AG04450 (cell line): ENCODE measurements around the gene CABLES2. TPM values are rescaled to one million over a fixed set of nuclear protein-coding genes. Genes with fewer than 3 reads are reported as not detected.

Experiments
- CTCF ChIA-PET: fragments of 300-600, 350-600 bp; formaldehyde crosslinking; extraction: SDS; loops from one replicate; lab custom pipeline; 2022; ENCODE audit warnings: antibody characterized with exemption, inconsistent platforms; lab: Charles Lee
- POLR2A ChIA-PET: fragments of 350-600 bp; formaldehyde crosslinking; extraction: SDS; loops from one replicate; lab custom pipeline; 2021; ENCODE audit warnings: antibody characterized with exemption, inconsistent platforms; lab: Yijun Ruan, JAX
- DNase-seq: peaks from one replicate; pipeline ENCODE4 v3.0.0-alpha.2; 2011; ENCODE audit warnings: low read depth, low spot score
- H3K27ac ChIP-seq: one replicate; pipeline ENCODE4 v1.5.1; 2012; ENCODE audit warnings: low read depth, low read length, control low read depth
- H3K27me3 ChIP-seq: one replicate; pipeline ENCODE4 v1.6.0; 2012; ENCODE audit warnings: low read length; ENCODE audit not compliant: control insufficient read depth, insufficient read depth
- H3K4me3 ChIP-seq: 2 replicates; pipeline ENCODE4 v1.5.1; 2011; ENCODE audit warnings: mild to moderate bottlenecking, low read depth, low read length, control low read depth
- H3K9me3 ChIP-seq: 2 replicates; pipeline ENCODE4 v1.5.1; 2012; ENCODE audit warnings: low read length; ENCODE audit not compliant: control insufficient read depth, insufficient read depth
- polyA plus RNA-seq: library from polyadenylated mRNA; depleted of rRNA; stranded (reverse); fragments of >200 nt; gene quantifications from 2 replicates; pipeline ENCODE4 v1.2.3, GENCODE V29; 2011
- TF ChIP-seq, protein P1 (sequence below): IDR thresholded peaks from 2 replicates; pipeline ENCODE4 v1.5.1; 2011; ENCODE audit warnings: low read depth, low read length, control low read depth, inconsistent platforms

The CABLES2 gene
- polyA plus RNA-seq, 1 experiment: 3.8 TPM

DNA sequence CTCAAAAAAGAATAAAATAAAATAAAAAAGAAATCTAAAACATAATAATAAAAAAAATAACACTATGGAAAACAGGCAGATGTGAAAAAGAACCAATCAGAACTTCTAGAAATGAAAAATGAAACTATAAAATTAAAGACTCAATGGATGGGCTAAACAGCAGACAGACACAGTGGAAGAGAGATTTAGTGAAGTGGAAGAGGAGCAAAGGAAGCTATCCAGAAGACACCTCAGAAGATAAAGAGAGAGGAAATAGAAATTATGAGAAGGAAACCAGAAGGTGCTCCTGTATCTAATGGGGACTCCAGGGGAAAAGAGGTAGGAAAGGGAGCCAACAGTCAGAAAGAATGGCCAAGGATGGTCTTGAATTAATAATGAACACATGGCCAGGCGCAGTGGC lies 58.5 kb downstream of the CABLES2 start:
- Histone ChIP-seq H3K4me3 (no peak overlapping the region), H3K9me3 (peaks cover 6% of the 10 kb centered on the region), H3K27me3 (no peaks in the 10 kb centered on the region), H3K27ac (no peak overlapping the region)
- ChIA-PET CTCF (no interaction called here), POLR2A (no interaction called here)
- DNase-seq: no peak
- TF ChIP-seq, protein P1, sequence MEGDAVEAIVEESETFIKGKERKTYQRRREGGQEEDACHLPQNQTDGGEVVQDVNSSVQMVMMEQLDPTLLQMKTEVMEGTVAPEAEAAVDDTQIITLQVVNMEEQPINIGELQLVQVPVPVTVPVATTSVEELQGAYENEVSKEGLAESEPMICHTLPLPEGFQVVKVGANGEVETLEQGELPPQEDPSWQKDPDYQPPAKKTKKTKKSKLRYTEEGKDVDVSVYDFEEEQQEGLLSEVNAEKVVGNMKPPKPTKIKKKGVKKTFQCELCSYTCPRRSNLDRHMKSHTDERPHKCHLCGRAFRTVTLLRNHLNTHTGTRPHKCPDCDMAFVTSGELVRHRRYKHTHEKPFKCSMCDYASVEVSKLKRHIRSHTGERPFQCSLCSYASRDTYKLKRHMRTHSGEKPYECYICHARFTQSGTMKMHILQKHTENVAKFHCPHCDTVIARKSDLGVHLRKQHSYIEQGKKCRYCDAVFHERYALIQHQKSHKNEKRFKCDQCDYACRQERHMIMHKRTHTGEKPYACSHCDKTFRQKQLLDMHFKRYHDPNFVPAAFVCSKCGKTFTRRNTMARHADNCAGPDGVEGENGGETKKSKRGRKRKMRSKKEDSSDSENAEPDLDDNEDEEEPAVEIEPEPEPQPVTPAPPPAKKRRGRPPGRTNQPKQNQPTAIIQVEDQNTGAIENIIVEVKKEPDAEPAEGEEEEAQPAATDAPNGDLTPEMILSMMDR: no peak

DNA sequence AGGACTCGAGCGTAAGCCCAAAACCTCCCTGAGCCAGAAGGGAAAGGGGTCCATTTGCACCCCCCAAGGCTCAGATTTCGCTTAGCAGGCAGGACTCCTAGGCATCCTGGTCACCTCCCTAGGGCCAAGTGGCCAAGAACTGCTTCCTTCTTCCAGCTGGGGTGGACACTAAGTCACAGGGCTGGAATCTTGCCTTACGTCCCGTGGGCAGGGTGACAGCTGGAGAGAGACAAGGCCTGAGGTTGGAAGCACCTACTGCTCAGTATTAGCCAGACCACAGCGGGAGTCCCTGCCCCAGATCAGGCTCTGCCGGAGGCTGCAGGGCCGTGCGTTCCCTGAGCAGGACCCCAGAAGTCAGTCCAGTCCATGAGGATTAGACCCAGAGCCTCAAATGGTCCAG lies 59.6 kb downstream of the CABLES2 start:
- H3K9me3 ChIP-seq: peaks cover 6% of the 10 kb centered on the region
- POLR2A ChIA-PET: no interaction called here
- no peak overlapping the region for H3K27ac ChIP-seq
- CTCF ChIA-PET: no interaction called here
- TF ChIP-seq, protein P1: no peak
- DNase-seq: no peak
- H3K27me3 ChIP-seq: no peaks in the 10 kb centered on the region
- no peak overlapping the region for H3K4me3 ChIP-seq

DNA sequence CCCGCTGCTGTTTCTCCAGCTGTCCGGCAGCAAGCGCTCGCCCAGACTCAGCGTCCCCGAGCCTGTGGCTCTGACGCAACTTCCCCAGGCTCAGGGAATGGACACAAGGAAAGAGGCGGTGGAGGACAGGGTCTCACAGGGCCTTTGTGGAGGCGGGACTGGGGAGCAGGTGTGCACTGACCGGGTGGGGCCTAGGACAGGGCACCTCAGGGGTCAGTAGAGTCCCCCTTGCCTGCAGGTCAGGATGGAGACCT lies 60.0 kb downstream of the CABLES2 start:
- CTCF ChIA-PET: no interaction called here
- POLR2A ChIA-PET: no interaction called here

DNA sequence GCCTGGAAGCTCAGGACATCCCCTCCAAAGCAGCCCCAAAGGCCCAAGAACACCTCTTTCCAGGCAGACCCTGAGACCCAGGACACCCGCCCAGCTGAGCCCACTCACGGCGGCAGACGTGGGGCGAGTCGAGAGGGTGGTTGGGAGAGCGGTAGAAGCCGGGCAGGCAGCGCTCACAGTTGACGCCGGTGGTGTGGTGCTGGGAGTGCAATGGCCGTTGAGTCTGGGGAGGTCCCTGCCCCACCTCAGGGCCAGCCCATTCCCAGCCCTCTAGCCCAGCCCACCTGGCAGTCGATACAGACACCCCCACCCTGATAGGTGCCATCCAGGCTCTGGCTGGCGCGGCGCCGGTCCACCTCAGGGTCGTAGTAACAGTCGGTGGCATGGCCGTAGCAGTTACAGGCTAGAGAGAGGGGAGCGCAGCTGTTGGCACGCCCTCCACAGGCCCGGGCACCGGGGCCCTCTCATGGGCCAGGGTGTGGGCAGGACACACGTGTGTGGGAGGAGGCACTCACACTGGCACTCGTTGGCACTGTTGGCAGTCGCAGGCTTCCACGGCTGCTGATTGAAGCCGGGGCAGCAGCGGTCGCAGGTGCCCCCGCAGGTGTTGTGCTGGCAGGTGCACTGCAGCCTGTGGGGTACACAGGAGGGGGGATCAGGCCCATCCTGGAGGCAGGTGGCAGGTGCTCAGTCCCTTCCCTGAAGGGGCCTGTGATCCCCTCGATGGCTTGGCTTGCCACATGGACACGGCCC lies 60.5 kb downstream of the CABLES2 start:
- ChIA-PET CTCF (no interaction called here), POLR2A (no interaction called here)
- H3K27me3 ChIP-seq: no peaks in the 10 kb centered on the region
- TF ChIP-seq, protein P1: no peak
- peaks cover 6% of the 10 kb centered on the region for H3K9me3 ChIP-seq
- DNase-seq: no peak
- no peak overlapping the region for H3K27ac ChIP-seq
- H3K4me3 ChIP-seq: no peak overlapping the region

More for the DNA sequence above, 60.0 kb downstream of the CABLES2 start:
- Histone ChIP-seq H3K27ac (no peak overlapping the region), H3K4me3 (no peak overlapping the region), H3K9me3 (peaks cover 6% of the 10 kb centered on the region), H3K27me3 (no peaks in the 10 kb centered on the region)
- TF ChIP-seq, protein P1: no peak
- DNase-seq: no peak

DNA sequence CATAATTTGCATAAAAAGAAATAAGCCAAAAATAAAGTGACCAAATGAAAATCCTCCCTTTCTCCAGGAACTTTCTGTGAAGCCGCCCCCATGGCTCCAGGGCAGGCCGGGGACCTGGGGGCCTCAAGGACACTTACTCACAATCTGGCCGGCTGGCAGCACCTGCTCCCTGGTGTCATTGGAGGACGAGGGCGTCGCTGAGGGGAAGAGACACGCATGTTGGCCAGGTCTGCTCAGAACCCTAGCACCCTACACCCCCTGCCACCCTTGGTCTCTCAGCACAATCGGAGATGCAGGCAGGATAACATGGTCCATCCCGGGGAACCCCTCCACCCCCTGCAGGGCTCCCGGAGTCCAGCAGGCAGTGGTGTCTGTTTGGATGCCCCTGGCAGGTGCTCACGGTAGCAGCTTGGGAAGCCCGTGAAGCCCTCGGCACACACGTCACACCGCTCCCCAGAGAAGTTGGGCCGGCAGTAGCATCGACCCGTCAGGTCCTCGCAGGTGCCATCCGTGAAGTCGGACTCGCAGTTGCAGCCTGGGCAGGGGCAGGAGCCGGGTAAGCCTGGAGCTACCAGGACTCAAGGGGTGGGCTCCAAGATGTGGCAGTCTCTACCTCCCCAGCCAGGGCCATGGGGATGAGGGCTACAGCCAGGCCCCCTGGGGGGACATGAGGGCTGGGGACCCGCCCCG lies 61.3 kb downstream of the CABLES2 start:
- Histone ChIP-seq H3K9me3 (peaks cover 11% of the 10 kb centered on the region), H3K27ac (no peak overlapping the region), H3K27me3 (no peaks in the 10 kb centered on the region), H3K4me3 (no peak overlapping the region)
- TF ChIP-seq, protein P1: no peak
- CTCF ChIA-PET: interaction anchor here (0.9 kb wide), 1 partner anchor 23 kb away, joined by 3 read pairs; no protein-coding TSS in a partner anchor
- no peak for DNase-seq
- POLR2A ChIA-PET: no interaction called here
